Cardiac fibroblast (primary cell): ENCODE data around the gene CYP2S1.
"Not testable (repeated sequence)": the region's sequence is repeated elsewhere in the genome, so short reads cannot be mapped to it uniquely, and the experiment has no call there.

Experiments
- DNase-seq, 2 donors: peaks; one replicate each; pipeline versions ENCODE4 v3.0.0 to v3.0.0-alpha.2; 2010; ENCODE audit warnings: low read depth in 2 of 2
- H3K4me3 ChIP-seq, 2 donors: replicated peaks in 1 of 2; 1 replicate in 1 of 2; 2 replicates in 1 of 2; pipeline ENCODE4 v1.5.1; 2011; ENCODE audit warnings: low read depth in 2 of 2, low read length in 2 of 2, mild to moderate bottlenecking in 2 of 2, moderate library complexity in 1 of 2
- TF ChIP-seq, protein P1 (sequence below): IDR thresholded peaks from one replicate; pipeline ENCODE4 v1.5.1; 2011; ENCODE audit warnings: low read depth, mild to moderate bottlenecking, low read length, inconsistent platforms

CYP2S1 gene, protein sequence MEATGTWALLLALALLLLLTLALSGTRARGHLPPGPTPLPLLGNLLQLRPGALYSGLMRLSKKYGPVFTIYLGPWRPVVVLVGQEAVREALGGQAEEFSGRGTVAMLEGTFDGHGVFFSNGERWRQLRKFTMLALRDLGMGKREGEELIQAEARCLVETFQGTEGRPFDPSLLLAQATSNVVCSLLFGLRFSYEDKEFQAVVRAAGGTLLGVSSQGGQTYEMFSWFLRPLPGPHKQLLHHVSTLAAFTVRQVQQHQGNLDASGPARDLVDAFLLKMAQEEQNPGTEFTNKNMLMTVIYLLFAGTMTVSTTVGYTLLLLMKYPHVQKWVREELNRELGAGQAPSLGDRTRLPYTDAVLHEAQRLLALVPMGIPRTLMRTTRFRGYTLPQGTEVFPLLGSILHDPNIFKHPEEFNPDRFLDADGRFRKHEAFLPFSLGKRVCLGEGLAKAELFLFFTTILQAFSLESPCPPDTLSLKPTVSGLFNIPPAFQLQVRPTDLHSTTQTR

DNA sequence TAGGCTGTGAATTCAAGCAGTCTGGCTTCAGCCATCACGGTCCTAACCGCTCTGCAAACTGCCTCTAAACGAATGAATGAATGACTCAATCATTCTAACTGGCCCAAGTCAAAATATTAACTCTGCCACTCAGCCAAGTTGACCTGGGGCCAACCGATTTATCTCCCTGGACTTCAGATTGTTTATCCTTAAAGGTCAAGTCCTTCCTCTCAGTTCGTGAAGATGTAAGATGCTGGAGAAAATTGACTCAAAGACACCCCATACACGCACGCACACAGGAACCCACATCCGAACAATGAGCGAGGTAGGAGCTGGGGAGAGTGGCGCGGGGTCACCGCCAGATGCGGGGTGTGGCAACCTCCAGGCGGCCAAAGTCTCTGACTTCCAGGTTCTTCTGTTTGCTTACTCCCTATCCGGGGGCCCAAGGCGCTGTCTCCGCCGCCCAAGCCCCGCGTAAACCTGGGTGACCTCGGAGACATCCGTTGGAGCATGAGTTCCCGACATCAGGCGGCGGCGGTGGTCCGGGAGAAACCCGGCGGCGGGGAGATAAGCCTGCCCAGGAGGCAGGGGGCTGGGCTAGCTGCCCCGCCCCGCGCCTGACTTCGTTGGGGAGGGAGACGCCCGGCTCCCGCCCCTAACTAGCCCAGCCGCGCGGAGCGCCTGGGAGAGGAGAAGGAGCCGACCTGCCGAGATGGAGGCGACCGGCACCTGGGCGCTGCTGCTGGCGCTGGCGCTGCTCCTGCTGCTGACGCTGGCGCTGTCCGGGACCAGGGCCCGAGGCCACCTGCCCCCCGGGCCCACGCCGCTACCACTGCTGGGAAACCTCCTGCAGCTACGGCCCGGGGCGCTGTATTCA lies at the start of gene CYP2S1:
Gene CYP2S1 (plus strand): TSS at position 646 of the 856 bp plus-strand sequence. CDS start 46 bp downstream, at position 692.
- H3K4me3 ChIP-seq, result peak within 1 kb of the TSS; percentile 22 to 33
- DNase-seq, result no peak
- TF ChIP-seq, protein P1, sequence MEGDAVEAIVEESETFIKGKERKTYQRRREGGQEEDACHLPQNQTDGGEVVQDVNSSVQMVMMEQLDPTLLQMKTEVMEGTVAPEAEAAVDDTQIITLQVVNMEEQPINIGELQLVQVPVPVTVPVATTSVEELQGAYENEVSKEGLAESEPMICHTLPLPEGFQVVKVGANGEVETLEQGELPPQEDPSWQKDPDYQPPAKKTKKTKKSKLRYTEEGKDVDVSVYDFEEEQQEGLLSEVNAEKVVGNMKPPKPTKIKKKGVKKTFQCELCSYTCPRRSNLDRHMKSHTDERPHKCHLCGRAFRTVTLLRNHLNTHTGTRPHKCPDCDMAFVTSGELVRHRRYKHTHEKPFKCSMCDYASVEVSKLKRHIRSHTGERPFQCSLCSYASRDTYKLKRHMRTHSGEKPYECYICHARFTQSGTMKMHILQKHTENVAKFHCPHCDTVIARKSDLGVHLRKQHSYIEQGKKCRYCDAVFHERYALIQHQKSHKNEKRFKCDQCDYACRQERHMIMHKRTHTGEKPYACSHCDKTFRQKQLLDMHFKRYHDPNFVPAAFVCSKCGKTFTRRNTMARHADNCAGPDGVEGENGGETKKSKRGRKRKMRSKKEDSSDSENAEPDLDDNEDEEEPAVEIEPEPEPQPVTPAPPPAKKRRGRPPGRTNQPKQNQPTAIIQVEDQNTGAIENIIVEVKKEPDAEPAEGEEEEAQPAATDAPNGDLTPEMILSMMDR, result no peak

DNA sequence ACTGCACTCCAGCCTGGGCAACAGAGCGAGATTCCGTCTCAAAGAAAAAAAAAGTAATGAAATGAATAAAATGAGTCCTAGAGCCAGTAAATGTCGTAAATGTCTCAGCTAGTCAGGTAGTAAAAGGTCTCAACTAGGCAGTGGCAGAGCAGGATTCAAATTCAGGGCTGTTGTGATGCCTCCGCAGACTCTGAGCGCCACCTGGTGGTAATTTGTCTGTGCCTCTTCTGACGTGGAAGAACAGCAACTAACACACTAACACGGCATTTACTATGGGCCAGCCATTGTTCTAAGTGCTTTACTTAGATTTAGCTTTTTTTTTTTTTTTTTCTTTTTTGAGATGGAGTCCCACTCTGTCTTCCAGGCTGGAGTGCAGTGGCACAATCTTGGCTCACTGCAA lies 48.6 kb upstream of the CYP2S1 start:
- TF ChIP-seq, protein P1, result peak; percentile 89
- DNase-seq, result peak; percentile 90

DNA sequence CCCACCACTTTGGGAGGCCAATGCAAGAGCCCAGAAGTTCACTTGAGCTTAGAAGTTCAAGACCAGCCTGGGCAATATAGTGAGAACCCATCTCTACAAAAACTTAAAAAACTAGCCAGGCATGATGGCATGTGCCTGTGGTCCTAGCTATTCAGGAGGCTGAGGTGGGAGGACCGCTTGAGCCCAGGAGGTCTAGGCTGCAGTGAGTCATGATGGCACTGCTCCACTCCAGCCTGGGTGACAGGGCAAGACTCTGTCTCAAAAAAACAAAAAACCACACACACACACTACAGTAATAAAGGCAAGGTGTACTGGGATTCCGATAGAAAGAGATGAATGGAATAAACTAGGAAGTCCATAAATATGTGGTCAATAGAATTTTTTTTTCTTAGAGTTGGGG lies 43.2 kb upstream of the CYP2S1 start:
- TF ChIP-seq, protein P1, result no peak
- no peak overlapping the region for H3K4me3 ChIP-seq
- no peak for DNase-seq

More for the DNA sequence above, 48.6 kb upstream of the CYP2S1 start:
- H3K4me3 ChIP-seq, result no peak overlapping the region

DNA sequence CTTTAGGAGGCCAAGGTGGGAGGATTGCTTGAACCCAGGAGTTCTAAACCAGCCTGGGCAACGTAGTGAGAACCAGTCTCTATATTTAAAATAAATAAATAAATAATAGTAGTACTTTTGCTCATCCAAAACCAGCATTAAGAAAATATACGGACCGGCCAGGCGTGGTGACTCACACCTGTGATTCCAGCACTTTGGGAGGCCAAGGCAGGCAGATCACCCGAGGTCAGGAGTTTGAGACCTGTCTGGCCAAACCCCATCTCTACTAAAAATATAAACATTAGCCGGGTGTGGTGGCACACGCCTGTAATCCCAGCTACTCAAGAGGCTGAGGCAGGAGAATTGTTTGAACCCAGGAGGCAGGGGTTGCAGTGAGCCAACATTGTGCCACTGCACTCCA lies 42.0 kb upstream of the CYP2S1 start:
- not testable (repeated sequence) for H3K4me3 ChIP-seq, DNase-seq

DNA sequence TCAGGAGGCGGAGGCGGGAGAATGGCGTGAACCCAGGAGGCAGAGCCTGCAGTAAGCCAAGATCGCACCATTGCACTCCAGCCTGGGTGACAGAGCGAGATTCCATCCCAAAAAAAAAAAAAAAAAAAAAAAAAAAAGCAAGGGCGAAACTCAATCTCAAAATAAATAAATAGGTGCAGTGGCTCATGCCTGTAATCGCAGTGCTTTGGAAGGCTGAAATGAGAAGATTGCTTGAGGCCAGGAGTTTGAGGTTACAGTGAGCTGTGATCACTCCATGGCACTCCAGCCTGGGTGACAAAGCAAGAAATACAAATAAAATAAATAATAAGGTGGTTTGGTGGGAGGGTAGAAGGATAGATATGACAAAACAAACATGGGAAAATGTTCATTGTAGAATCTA lies 39.0 kb upstream of the CYP2S1 start:
- no peak for DNase-seq
- H3K4me3 ChIP-seq, result no peak overlapping the region
- TF ChIP-seq, protein P1, result no peak

DNA sequence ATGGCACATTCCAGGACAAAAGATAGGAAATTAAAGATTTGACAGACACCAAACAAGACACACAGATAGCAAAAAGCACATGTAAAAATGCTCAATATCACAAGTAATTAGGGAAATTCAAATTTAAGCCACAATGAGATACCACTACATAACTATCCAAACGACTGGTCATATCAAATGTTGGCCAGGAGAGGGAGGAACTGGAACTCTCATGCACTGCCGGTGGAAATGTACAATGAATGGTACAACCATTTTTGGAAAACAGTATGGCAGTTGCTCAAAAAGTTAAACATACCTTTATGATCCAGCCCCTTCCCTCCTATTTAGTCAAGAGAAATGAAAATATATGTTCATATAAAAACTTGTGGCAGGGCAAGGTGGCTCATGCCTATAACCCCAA lies 36.8 kb upstream of the CYP2S1 start:
- DNase-seq, result no peak
- TF ChIP-seq, protein P1, result peak; percentile 13
- no peak overlapping the region for H3K4me3 ChIP-seq

DNA sequence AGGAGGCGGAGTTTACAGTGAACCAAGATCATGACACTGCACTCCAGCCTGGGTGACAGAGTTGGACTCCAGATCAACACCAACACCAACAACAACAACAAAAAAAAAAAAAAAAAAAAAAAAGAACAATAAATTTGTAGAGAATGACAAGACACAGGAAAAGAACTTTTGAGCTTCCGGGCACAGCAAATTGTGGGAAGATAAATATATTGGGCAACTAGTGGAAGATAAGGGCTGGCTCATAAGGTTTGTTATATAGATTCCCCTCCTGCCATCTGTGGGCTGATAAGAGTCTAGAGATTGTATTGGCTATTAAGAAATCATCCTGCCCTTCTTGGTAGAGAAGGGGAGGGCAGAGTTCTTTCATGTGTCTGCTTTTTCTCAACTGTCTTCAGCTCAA lies 33.1 kb upstream of the CYP2S1 start:
- TF ChIP-seq, protein P1, result no peak
- no peak for DNase-seq
- no peak overlapping the region for H3K4me3 ChIP-seq
